HepG2 (cell line): ENCODE data around the gene PPP1R9B. TPM values are rescaled to one million over a fixed set of nuclear protein-coding genes. Genes with fewer than 3 reads are reported as not detected.

Source experiments
- PHF8 ChIP-seq: sonication (generic); formaldehyde crosslinking; IDR thresholded peaks from 2 replicates; pipeline ENCODE4 v1.5.0; 2020; ENCODE audit warnings: missing genetic modification reagents
- RARA ChIP-seq: IDR thresholded peaks from 2 replicates; pipeline ENCODE4 v1.6.1; 2016; ENCODE audit warnings: missing genetic modification reagents, missing compliant biosample characterization
- RXRA ChIP-seq: sonication (generic); formaldehyde crosslinking; IDR thresholded peaks from 2 replicates; pipeline ENCODE4 v1.5.1; 2020; ENCODE audit warnings: missing genetic modification reagents
- SRF ChIP-seq: IDR thresholded peaks from 2 replicates; pipeline ENCODE4 v1.6.1; 2011; ENCODE audit warnings: mild to moderate bottlenecking, low read depth, low read length, moderate library complexity
- ZNF839 ChIP-seq: sonication (generic); formaldehyde crosslinking; IDR thresholded peaks from 2 replicates; pipeline ENCODE4 v1.4.0; 2020; ENCODE audit warnings: missing genetic modification reagents, mild to moderate bottlenecking, borderline replicate concordance
- polyA plus RNA-seq, 8 experiments: library from polyadenylated mRNA; depleted of rRNA in 3 of 8; stranded (reverse) in 7 of 8; unstranded in 1 of 8; fragments of >200 nt; fragmentation: Illumina TruSeq in 4 of 8; extraction: Trizol in 4 of 8; gene quantifications; 2 replicates each; pipeline versions ENCODE4 v1.2.1 to v1.2.3, GENCODE V29; 2011 to 2016; ENCODE audit warnings: low read depth in 4 of 8, missing spikeins in 1 of 8, mixed read lengths in 1 of 8; ENCODE audit not compliant: insufficient read depth in 1 of 8
- total RNA-seq, 5 experiments: library from RNA; depleted of rRNA; stranded (reverse); fragments of >200 nt; fragmentation: Illumina TruSeq; extraction: Trizol; gene quantifications; 2 replicates each; pipeline ENCODE4 v1.2.3, GENCODE V29; 2016; ENCODE audit warnings: low read depth in 1 of 5
- TF ChIP-seq, protein P1 (sequence below): sonication (generic); formaldehyde crosslinking; IDR thresholded peaks from 2 replicates; pipeline ENCODE4 v1.4.0; 2020; ENCODE audit warnings: missing genetic modification reagents
- TF ChIP-seq, protein P2 (sequence below): sonication (generic); formaldehyde crosslinking; IDR thresholded peaks from 2 replicates; pipeline ENCODE4 v1.4.0; 2020; ENCODE audit warnings: mild to moderate bottlenecking, missing genetic modification reagents
- TF ChIP-seq, protein P3 (sequence below): sonication (generic); formaldehyde crosslinking; IDR thresholded peaks from 2 replicates; pipeline ENCODE4 v1.4.0; 2020; ENCODE audit warnings: missing genetic modification reagents, mild to moderate bottlenecking, borderline replicate concordance
- TF ChIP-seq, protein P4 (sequence below): sonication (generic); formaldehyde crosslinking; IDR thresholded peaks from one replicate; pipeline ENCODE4 v1.5.1; 2020; ENCODE audit warnings: mild to moderate bottlenecking, missing genetic modification reagents; ENCODE audit errors: not compliant biosample characterization
- TF ChIP-seq, protein P5 (sequence below): IDR thresholded peaks from 2 replicates; pipeline ENCODE4 v1.6.1; 2012; ENCODE audit warnings: inconsistent platforms

PPP1R9B gene
- total and polyA plus RNA-seq, 2 of the 13 experiments (the other 11 are each of a cell fraction or from before 2014, with no cell fraction given): 9.4 to 15.8 TPM

DNA sequence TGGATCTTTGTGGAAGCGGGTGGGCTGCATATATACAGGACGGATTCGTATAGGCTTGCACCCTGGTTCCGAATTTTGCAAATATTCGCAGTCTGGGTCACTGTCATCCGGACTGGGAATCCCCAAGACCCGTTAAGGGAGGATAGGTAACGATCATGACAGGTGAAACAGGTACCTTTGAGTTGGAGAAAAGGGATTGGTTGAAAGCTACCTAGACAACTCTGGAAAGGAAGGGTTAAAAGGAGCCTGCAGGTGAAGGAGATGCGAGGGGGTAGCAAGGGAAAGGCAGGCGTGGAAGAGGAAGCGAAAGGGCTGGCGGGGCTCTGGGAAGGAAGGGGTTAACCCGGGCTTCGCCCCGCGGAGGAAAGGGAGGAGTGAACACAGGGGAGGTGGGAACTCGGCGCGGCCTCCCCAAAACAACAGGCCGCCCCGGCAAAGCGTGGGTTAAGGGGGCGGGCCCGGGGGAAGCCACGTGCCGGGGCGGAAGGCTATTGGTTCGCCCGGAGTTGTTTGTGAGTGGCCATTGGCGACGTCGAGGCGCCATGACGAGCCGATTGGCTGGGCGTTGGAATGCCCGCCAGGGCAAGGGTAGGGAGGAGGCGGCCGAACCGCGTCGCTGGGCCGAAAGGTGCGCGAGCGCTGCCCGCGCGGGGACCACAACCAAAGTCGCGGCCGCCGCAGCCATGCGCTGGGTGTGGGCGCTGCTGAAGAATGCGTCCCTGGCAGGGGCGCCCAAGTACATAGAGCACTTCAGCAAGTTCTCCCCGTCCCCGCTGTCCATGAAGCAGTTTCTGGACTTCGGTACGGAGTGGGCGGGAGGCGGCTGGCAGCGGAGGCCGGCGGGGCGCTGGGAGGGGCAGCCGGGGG, 55.5 kb downstream of the PPP1R9B start, which contains the start of gene PDK2 (continued):
- TF ChIP-seq, protein P1, sequence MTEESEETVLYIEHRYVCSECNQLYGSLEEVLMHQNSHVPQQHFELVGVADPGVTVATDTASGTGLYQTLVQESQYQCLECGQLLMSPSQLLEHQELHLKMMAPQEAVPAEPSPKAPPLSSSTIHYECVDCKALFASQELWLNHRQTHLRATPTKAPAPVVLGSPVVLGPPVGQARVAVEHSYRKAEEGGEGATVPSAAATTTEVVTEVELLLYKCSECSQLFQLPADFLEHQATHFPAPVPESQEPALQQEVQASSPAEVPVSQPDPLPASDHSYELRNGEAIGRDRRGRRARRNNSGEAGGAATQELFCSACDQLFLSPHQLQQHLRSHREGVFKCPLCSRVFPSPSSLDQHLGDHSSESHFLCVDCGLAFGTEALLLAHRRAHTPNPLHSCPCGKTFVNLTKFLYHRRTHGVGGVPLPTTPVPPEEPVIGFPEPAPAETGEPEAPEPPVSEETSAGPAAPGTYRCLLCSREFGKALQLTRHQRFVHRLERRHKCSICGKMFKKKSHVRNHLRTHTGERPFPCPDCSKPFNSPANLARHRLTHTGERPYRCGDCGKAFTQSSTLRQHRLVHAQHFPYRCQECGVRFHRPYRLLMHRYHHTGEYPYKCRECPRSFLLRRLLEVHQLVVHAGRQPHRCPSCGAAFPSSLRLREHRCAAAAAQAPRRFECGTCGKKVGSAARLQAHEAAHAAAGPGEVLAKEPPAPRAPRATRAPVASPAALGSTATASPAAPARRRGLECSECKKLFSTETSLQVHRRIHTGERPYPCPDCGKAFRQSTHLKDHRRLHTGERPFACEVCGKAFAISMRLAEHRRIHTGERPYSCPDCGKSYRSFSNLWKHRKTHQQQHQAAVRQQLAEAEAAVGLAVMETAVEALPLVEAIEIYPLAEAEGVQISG (CRISPR knock-in tag): peak; percentile 51
- peak; percentile 80; the same call in 1 of the 2 replicates for TF ChIP-seq ZNF839 (CRISPR knock-in tag)
- peak; percentile 87 for TF ChIP-seq PHF8 (CRISPR knock-in tag)
- peak; percentile 66; the same call in 1 of the 2 replicates for TF ChIP-seq RXRA
- TF ChIP-seq, protein P2, sequence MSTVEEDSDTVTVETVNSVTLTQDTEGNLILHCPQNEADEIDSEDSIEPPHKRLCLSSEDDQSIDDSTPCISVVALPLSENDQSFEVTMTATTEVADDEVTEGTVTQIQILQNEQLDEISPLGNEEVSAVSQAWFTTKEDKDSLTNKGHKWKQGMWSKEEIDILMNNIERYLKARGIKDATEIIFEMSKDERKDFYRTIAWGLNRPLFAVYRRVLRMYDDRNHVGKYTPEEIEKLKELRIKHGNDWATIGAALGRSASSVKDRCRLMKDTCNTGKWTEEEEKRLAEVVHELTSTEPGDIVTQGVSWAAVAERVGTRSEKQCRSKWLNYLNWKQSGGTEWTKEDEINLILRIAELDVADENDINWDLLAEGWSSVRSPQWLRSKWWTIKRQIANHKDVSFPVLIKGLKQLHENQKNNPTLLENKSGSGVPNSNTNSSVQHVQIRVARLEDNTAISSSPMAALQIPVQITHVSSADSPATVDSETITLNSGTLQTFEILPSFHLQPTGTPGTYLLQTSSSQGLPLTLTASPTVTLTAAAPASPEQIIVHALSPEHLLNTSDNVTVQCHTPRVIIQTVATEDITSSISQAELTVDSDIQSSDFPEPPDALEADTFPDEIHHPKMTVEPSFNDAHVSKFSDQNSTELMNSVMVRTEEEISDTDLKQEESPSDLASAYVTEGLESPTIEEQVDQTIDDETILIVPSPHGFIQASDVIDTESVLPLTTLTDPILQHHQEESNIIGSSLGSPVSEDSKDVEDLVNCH (CRISPR knock-in tag): 0 out of 2 replicates have a peak, but pooled peaks have one; percentile 17
- TF ChIP-seq RARA (CRISPR knock-in tag): peak; percentile 41; the same call in 1 of the 2 replicates
- TF ChIP-seq, protein P3, sequence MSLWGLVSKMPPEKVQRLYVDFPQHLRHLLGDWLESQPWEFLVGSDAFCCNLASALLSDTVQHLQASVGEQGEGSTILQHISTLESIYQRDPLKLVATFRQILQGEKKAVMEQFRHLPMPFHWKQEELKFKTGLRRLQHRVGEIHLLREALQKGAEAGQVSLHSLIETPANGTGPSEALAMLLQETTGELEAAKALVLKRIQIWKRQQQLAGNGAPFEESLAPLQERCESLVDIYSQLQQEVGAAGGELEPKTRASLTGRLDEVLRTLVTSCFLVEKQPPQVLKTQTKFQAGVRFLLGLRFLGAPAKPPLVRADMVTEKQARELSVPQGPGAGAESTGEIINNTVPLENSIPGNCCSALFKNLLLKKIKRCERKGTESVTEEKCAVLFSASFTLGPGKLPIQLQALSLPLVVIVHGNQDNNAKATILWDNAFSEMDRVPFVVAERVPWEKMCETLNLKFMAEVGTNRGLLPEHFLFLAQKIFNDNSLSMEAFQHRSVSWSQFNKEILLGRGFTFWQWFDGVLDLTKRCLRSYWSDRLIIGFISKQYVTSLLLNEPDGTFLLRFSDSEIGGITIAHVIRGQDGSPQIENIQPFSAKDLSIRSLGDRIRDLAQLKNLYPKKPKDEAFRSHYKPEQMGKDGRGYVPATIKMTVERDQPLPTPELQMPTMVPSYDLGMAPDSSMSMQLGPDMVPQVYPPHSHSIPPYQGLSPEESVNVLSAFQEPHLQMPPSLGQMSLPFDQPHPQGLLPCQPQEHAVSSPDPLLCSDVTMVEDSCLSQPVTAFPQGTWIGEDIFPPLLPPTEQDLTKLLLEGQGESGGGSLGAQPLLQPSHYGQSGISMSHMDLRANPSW (CRISPR knock-in tag): no peak; the same call in 1 of the 2 replicates
- TF ChIP-seq, protein P4, sequence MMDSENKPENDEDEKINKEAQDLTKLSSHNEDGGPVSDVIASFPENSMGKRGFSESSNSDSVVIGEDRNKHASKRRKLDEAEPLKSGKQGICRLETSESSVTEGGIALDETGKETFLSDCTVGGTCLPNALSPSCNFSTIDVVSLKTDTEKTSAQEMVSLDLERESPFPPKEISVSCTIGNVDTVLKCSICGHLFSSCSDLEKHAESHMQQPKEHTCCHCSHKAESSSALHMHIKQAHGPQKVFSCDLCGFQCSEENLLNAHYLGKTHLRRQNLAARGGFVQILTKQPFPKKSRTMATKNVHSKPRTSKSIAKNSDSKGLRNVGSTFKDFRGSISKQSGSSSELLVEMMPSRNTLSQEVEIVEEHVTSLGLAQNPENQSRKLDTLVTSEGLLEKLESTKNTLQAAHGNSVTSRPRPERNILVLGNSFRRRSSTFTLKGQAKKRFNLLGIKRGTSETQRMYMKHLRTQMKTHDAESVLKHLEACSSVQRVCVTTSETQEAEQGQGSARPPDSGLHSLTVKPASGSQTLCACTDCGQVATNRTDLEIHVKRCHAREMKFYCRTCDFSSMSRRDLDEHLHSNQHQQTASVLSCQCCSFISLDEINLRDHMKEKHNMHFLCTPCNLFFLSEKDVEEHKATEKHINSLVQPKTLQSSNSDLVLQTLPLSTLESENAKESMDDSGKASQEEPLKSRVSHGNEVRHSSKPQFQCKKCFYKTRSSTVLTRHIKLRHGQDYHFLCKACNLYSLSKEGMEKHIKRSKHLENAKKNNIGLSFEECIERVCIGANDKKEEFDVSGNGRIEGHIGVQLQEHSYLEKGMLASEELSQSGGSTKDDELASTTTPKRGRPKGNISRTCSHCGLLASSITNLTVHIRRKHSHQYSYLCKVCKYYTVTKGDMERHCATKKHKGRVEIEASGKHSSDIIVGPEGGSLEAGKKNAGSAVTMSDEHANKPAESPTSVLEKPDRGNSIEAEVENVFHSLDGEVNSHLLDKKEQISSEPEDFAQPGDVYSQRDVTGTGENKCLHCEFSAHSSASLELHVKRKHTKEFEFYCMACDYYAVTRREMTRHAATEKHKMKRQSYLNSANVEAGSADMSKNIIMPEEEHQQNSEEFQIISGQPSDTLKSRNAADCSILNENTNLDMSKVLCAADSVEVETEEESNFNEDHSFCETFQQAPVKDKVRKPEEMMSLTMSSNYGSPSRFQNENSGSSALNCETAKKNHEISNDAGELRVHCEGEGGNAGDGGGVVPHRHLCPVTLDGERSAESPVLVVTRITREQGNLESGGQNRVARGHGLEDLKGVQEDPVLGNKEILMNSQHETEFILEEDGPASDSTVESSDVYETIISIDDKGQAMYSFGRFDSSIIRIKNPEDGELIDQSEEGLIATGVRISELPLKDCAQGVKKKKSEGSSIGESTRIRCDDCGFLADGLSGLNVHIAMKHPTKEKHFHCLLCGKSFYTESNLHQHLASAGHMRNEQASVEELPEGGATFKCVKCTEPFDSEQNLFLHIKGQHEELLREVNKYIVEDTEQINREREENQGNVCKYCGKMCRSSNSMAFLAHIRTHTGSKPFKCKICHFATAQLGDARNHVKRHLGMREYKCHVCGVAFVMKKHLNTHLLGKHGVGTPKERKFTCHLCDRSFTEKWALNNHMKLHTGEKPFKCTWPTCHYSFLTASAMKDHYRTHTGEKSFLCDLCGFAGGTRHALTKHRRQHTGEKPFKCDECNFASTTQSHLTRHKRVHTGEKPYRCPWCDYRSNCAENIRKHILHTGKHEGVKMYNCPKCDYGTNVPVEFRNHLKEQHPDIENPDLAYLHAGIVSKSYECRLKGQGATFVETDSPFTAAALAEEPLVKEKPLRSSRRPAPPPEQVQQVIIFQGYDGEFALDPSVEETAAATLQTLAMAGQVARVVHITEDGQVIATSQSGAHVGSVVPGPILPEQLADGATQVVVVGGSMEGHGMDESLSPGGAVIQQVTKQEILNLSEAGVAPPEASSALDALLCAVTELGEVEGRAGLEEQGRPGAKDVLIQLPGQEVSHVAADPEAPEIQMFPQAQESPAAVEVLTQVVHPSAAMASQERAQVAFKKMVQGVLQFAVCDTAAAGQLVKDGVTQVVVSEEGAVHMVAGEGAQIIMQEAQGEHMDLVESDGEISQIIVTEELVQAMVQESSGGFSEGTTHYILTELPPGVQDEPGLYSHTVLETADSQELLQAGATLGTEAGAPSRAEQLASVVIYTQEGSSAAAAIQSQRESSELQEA (CRISPR knock-in tag): peak; percentile 56
- TF ChIP-seq, protein P5, sequence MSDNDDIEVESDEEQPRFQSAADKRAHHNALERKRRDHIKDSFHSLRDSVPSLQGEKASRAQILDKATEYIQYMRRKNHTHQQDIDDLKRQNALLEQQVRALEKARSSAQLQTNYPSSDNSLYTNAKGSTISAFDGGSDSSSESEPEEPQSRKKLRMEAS: peak; percentile 95
- TF ChIP-seq SRF: no peak
